ENCODE results near the gene FREM3. TPM values are rescaled to one million over a fixed set of nuclear protein-coding genes. Genes with fewer than 3 reads are reported as not detected.

The FREM3 gene
- not detected for total RNA-seq

GRCh38 chr4:143700416-143701352 is at the start of gene FREM3:
Gene FREM3 (minus strand): TSS chr4:143700675. CDS start chr4:143700675, 0 bp downstream.
- H3K27me3 ChIP-seq = peaks cover 32% of the 10 kb centered on the region
- in situ Hi-C loops (cut with MboI; ENCODE audit: low pct_ligation_motif_present in 1 of 4, low pct_unique_long_range_greater_than_20kb in 1 of 4, low sequenced_read_pairs in 3 of 4) = no loop called here
- no peak for DNase-seq

GRCh38 chr4:143745874-143746273 is 45.4 kb upstream of the FREM3 start:
- no peaks in the 10 kb centered on the region for H3K27me3 ChIP-seq
- TF ChIP-seq POLR2A (IDR thresholded peaks at IDR 0.05) = no peak
- TF ChIP-seq EP300 (IDR thresholded peaks at IDR 0.05; ENCODE audit: low read depth) = no peak
- no peak for TF ChIP-seq POLR2AphosphoS5 (IDR thresholded peaks at IDR 0.05)
- no peaks in the 10 kb centered on the region for H3K9me3 ChIP-seq
- no peak for DNase-seq
- intact Hi-C loops (cut with DNase I; ENCODE audit: low total_unique reads) = no loop called here
- in situ Hi-C loops (cut with MboI; ENCODE audit: low pct_ligation_motif_present in 1 of 4, low pct_unique_long_range_greater_than_20kb in 1 of 4, low sequenced_read_pairs in 3 of 4) = no loop called here
- no peak overlapping the region for H3K27ac ChIP-seq
- no peaks in the 10 kb centered on the region for H3K36me3 ChIP-seq
- H3K4me1 ChIP-seq = no peaks in the 10 kb centered on the region
- no peak overlapping the region for H3K4me3 ChIP-seq

More at GRCh38 chr4:143700416-143701352, at the start of gene FREM3:
- intact Hi-C loops (cut with DNase I; ENCODE audit: low total_unique reads) = no loop called here
- TF ChIP-seq POLR2AphosphoS5 (IDR thresholded peaks at IDR 0.05) (no peak), CTCF (IDR thresholded peaks at IDR 0.05) (no peak)
- H3K36me3 ChIP-seq = no peaks in the 10 kb centered on the region
- H3K4me1 ChIP-seq = peaks cover 3 to 13% (median 6%) of the 10 kb centered on the region in 4 donors
- no peak within 1 kb of the TSS for H3K27ac ChIP-seq
- H3K9me3 ChIP-seq = no peaks in the 10 kb centered on the region
- WGBS, 2 donors (ENCODE audit: low coverage in 1 of 2) = 10 to 12% methylated on average over 5 to 62 of the region's 64 CpGs
- H3K4me3 ChIP-seq = peak within 1 kb of the TSS in 2 of 4 donors; percentile 17 to 39

GRCh38 chr4:143743591-143743990 is 43.1 kb upstream of the FREM3 start:
- H3K27ac ChIP-seq = no peak overlapping the region
- in situ Hi-C loops (cut with MboI; ENCODE audit: low pct_ligation_motif_present in 1 of 4, low pct_unique_long_range_greater_than_20kb in 1 of 4, low sequenced_read_pairs in 3 of 4) (no loop called here), intact Hi-C loops (cut with DNase I; ENCODE audit: low total_unique reads) (no loop called here)

GRCh38 chr4:143742834-143743233 is 42.4 kb upstream of the FREM3 start:
- in situ Hi-C loops (cut with MboI; ENCODE audit: low pct_ligation_motif_present in 1 of 4, low pct_unique_long_range_greater_than_20kb in 1 of 4, low sequenced_read_pairs in 3 of 4) = no loop called here
- H3K9me3 ChIP-seq = no peaks in the 10 kb centered on the region
- H3K4me1 ChIP-seq = no peaks in the 10 kb centered on the region
- no peak for TF ChIP-seq POLR2A (IDR thresholded peaks at IDR 0.05)
- TF ChIP-seq EP300 (IDR thresholded peaks at IDR 0.05; ENCODE audit: low read depth) = no peak
- no peak for TF ChIP-seq POLR2AphosphoS5 (IDR thresholded peaks at IDR 0.05)
- no peak for TF ChIP-seq CTCF (IDR thresholded peaks at IDR 0.05)
- no peaks in the 10 kb centered on the region for H3K27me3 ChIP-seq
- no peak overlapping the region for H3K27ac ChIP-seq
- no peaks in the 10 kb centered on the region for H3K36me3 ChIP-seq
- WGBS, 2 donors (ENCODE audit: low coverage in 1 of 2) = 36 to 62% methylated on average over 2 of the region's 2 CpGs
- no peak overlapping the region for H3K4me3 ChIP-seq
- intact Hi-C loops (cut with DNase I; ENCODE audit: low total_unique reads) = no loop called here
- no peak for DNase-seq

More at GRCh38 chr4:143743591-143743990, 43.1 kb upstream of the FREM3 start:
- no peak for DNase-seq
- Histone ChIP-seq H3K9me3 (no peaks in the 10 kb centered on the region), H3K4me3 (no peak overlapping the region), H3K36me3 (no peaks in the 10 kb centered on the region), H3K4me1 (no peaks in the 10 kb centered on the region), H3K27me3 (no peaks in the 10 kb centered on the region)
- 70 to 81% methylated on average over 3 of the region's 3 CpGs for WGBS, 2 donors (ENCODE audit: low coverage in 1 of 2)
- TF ChIP-seq CTCF (IDR thresholded peaks at IDR 0.05) = no peak
- no peak for TF ChIP-seq POLR2A (IDR thresholded peaks at IDR 0.05)
- TF ChIP-seq POLR2AphosphoS5 (IDR thresholded peaks at IDR 0.05) = no peak
- no peak for TF ChIP-seq EP300 (IDR thresholded peaks at IDR 0.05; ENCODE audit: low read depth)

Data from transverse colon (tissue), 4 donors.